Mammary epithelial cell (primary cell): Measurements from ENCODE around the gene SPON1.

Source experiments
- EZH2 ChIP-seq: IDR thresholded peaks from 2 replicates; pipeline ENCODE4 v1.6.1; 2012; ENCODE audit warnings: low read length, inconsistent platforms, borderline replicate concordance
- TF ChIP-seq, protein P1 (sequence below), 2 donors: IDR thresholded peaks in 1 of 2; conservative IDR thresholded peaks in 1 of 2; 2 replicates each; pipeline ENCODE4 v1.5.1; 2011 to 2012; ENCODE audit warnings: inconsistent platforms in 2 of 2, low read length in 2 of 2, mild to moderate bottlenecking in 2 of 2, control low read depth in 1 of 2, low read depth in 1 of 2; ENCODE audit not compliant: insufficient read depth in 1 of 2; ENCODE audit errors: extremely low read depth in 1 of 2

DNA sequence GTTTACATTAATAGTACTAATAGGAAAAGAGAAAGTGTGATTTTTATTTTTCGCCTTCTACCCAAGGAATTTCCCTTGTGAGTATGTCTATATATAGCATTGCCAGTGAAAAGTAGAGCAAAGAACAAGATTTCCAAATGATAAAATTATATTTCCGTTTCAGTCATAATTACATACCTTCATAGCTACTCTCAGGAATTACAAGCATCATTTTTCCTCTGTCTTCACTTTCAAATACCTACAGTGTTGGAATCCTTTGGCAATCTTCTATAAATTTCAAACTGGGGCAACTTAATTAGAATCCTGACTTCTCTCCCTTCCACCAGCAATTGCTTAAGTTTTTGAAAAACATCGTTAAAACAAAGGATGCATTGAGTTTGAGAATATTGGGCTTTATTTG lies 35.5 kb upstream of the SPON1 start:
- TF ChIP-seq, protein P1, sequence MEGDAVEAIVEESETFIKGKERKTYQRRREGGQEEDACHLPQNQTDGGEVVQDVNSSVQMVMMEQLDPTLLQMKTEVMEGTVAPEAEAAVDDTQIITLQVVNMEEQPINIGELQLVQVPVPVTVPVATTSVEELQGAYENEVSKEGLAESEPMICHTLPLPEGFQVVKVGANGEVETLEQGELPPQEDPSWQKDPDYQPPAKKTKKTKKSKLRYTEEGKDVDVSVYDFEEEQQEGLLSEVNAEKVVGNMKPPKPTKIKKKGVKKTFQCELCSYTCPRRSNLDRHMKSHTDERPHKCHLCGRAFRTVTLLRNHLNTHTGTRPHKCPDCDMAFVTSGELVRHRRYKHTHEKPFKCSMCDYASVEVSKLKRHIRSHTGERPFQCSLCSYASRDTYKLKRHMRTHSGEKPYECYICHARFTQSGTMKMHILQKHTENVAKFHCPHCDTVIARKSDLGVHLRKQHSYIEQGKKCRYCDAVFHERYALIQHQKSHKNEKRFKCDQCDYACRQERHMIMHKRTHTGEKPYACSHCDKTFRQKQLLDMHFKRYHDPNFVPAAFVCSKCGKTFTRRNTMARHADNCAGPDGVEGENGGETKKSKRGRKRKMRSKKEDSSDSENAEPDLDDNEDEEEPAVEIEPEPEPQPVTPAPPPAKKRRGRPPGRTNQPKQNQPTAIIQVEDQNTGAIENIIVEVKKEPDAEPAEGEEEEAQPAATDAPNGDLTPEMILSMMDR (conservative IDR thresholded peaks at IDR 0.05 in 1 of 2, IDR thresholded peaks at IDR 0.05 in 1 of 2; ENCODE audit: extremely low read depth in 1 of 2, insufficient read depth in 1 of 2, low read depth in 1 of 2, low read length in 2 of 2): no peak
- no peak for TF ChIP-seq EZH2
